Activated naive CD8-positive, alpha-beta T cell treated with anti-CD3 and anti-CD28 coated beads, Interleukin-2, amount 50 U/mL, for 16 hours (primary cell): Measurements from ENCODE around the gene GSTP1.
"Not testable (repeated sequence)": the region's sequence is repeated elsewhere in the genome, so short reads cannot be mapped to it uniquely, and the experiment has no call there.

ENCODE experiments used
- DNase-seq: peaks from one replicate; pipeline ENCODE4 v3.0.0-alpha.2; 2020; ENCODE audit warnings: low read depth, low spot score

The GSTP1 gene

GRCh38 chr11:67583247-67584204, at the start of gene GSTP1:
Gene GSTP1 (plus strand): TSS chr11:67583812. CDS start chr11:67583844, 32 bp downstream.
- peak; percentile 72 for DNase-seq

- no peak for DNase-seq
Observed at GRCh38 chr11:67534070-67534679, 49.4 kb upstream of the GSTP1 start.

GRCh38 chr11:67535561-67535960, 48.1 kb upstream of the GSTP1 start:
- no peak for DNase-seq

- no peak for DNase-seq
Observed at GRCh38 chr11:67538306-67538705, 45.3 kb upstream of the GSTP1 start.

GRCh38 chr11:67538823-67539505, 44.6 kb upstream of the GSTP1 start:
- DNase-seq: no peak

- no peak for DNase-seq
Observed at GRCh38 chr11:67539550-67539949, 44.1 kb upstream of the GSTP1 start.

- no peak for DNase-seq
Observed at GRCh38 chr11:67541198-67541597, 42.4 kb upstream of the GSTP1 start.

- no peak for DNase-seq
Observed at GRCh38 chr11:67542169-67542568, 41.4 kb upstream of the GSTP1 start.

- no peak for DNase-seq
Observed at GRCh38 chr11:67542971-67543370, 40.6 kb upstream of the GSTP1 start.

GRCh38 chr11:67543585-67543984, 40.0 kb upstream of the GSTP1 start:
- no peak for DNase-seq

- no peak for DNase-seq
Observed at GRCh38 chr11:67544616-67545242, 38.9 kb upstream of the GSTP1 start.

- DNase-seq: no peak
Observed at GRCh38 chr11:67545280-67545679, 38.3 kb upstream of the GSTP1 start.

- not testable (repeated sequence) for DNase-seq
Observed at GRCh38 chr11:67548112-67548511, 35.5 kb upstream of the GSTP1 start.

- DNase-seq: no peak
Observed at GRCh38 chr11:67548555-67549110, 35.0 kb upstream of the GSTP1 start.

- no peak for DNase-seq
Observed at GRCh38 chr11:67551127-67551526, 32.5 kb upstream of the GSTP1 start.

- DNase-seq: not testable (repeated sequence)
Observed at GRCh38 chr11:67551697-67552096, 31.9 kb upstream of the GSTP1 start.

GRCh38 chr11:67556244-67556643, 27.4 kb upstream of the GSTP1 start:
- DNase-seq: no peak

- no peak for DNase-seq
Observed at GRCh38 chr11:67558084-67558772, 25.4 kb upstream of the GSTP1 start.

- DNase-seq: no peak
Observed at GRCh38 chr11:67561971-67562619, 21.5 kb upstream of the GSTP1 start.

GRCh38 chr11:67562963-67563704, 20.5 kb upstream of the GSTP1 start:
- no peak for DNase-seq
